NB4 (cell line): ENCODE measurements around the gene KIF5C.

Experiments
- MYC ChIP-seq: IDR thresholded peaks from 2 replicates; pipeline ENCODE4 v1.6.1; 2011; ENCODE audit warnings: low read depth, low read length
- POLR2A ChIP-seq: IDR thresholded peaks from 2 replicates; pipeline ENCODE4 v1.6.1; 2011; ENCODE audit warnings: mild to moderate bottlenecking; ENCODE audit not compliant: insufficient read length; ENCODE audit errors: extremely low read depth
- TF ChIP-seq, protein P1 (sequence below): IDR thresholded peaks from one replicate; pipeline ENCODE4 v1.5.1; 2012; ENCODE audit warnings: low read depth, low read length

DNA sequence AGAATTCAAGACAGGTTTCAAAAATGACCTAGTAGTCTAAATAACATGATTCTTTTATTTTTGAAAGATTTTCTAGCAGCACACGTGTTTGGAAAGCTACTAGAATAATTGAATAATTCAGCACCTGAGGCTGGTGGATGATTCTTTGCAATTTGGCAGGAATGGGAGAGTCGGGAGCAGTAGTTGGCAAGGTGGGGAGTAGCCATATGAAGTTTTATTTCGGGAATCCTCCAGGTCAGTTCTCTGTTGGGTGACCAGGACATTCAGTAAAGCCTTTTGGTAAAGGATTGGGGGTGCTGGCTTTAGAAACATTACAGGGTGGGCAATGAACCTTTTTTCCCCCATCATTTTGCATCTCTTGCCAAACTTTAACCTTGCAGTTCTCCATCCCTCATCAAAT is 88.4 kb downstream of the KIF5C start:
- no peak for TF ChIP-seq POLR2A
- TF ChIP-seq, protein P1, sequence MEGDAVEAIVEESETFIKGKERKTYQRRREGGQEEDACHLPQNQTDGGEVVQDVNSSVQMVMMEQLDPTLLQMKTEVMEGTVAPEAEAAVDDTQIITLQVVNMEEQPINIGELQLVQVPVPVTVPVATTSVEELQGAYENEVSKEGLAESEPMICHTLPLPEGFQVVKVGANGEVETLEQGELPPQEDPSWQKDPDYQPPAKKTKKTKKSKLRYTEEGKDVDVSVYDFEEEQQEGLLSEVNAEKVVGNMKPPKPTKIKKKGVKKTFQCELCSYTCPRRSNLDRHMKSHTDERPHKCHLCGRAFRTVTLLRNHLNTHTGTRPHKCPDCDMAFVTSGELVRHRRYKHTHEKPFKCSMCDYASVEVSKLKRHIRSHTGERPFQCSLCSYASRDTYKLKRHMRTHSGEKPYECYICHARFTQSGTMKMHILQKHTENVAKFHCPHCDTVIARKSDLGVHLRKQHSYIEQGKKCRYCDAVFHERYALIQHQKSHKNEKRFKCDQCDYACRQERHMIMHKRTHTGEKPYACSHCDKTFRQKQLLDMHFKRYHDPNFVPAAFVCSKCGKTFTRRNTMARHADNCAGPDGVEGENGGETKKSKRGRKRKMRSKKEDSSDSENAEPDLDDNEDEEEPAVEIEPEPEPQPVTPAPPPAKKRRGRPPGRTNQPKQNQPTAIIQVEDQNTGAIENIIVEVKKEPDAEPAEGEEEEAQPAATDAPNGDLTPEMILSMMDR: no peak
- no peak for TF ChIP-seq MYC
